GM12878 (cell line): Measurements from ENCODE around the gene THOC5.

ENCODE experiments used
- CHD2 ChIP-seq: IDR thresholded peaks from 2 replicates; pipeline ENCODE4 v1.6.1; 2011; ENCODE audit warnings: low read depth, low read length, improper control_type of control experiment, borderline replicate concordance
- CTCF ChIP-seq, 3 experiments: IDR thresholded peaks in 2 of 3; conservative IDR thresholded peaks in 1 of 3; 2 replicates each; pipeline ENCODE4 v1.5.1; 2011; ENCODE audit warnings: low read depth in 3 of 3, low read length in 3 of 3, mild to moderate bottlenecking in 3 of 3, control low read depth in 2 of 3, moderate library complexity in 2 of 3, inconsistent platforms in 1 of 3, mixed read lengths in 1 of 3; ENCODE audit not compliant: control insufficient read depth in 2 of 3, insufficient read depth in 1 of 3; ENCODE audit errors: extremely low read depth in 1 of 3
- HCFC1 ChIP-seq: fragments of 150-350 bp; IDR thresholded peaks from 2 replicates; pipeline ENCODE4 v1.6.1; 2014; ENCODE audit warnings: low read length
- POLR2A ChIP-seq: IDR thresholded peaks from 2 replicates; pipeline ENCODE4 v1.6.1; 2011; ENCODE audit warnings: low read depth, mild to moderate bottlenecking, low read length
- RB1 ChIP-seq: fragments of 450-650 bp; formaldehyde crosslinking; IDR thresholded peaks from 2 replicates; pipeline ENCODE4 v1.6.1; 2017; ENCODE audit warnings: mild to moderate bottlenecking, borderline replicate concordance
- SKIL ChIP-seq: fragments of 450-650 bp; IDR thresholded peaks from 2 replicates; pipeline ENCODE4 v1.6.1; 2017; ENCODE audit warnings: mild to moderate bottlenecking, low read depth, inconsistent platforms; ENCODE audit not compliant: poor library complexity, severe bottlenecking
- STAT1 ChIP-seq: fragments of 450-650 bp; conservative IDR thresholded peaks from 2 replicates; pipeline ENCODE4 v1.6.1; 2014; ENCODE audit warnings: antibody characterized with exemption, mild to moderate bottlenecking

GRCh38 chr22:29509298-29509697 lies 44.3 kb downstream of the THOC5 start:
- TF ChIP-seq CTCF (IDR thresholded peaks at IDR 0.05 in 2 of 3, conservative IDR thresholded peaks at IDR 0.05 in 1 of 3; ENCODE audit: control insufficient read depth in 2 of 3, extremely low read depth in 1 of 3, insufficient read depth in 1 of 3, low read depth in 3 of 3, low read length in 3 of 3): no peak
- no peak for TF ChIP-seq POLR2A
- TF ChIP-seq STAT1: no peak
- TF ChIP-seq SKIL: no peak
- TF ChIP-seq RB1: no peak
- TF ChIP-seq HCFC1: no peak
- no peak for TF ChIP-seq CHD2
